Body of pancreas (tissue), 4 donors: ENCODE data around the gene CUEDC1.

ENCODE experiments used
- POLR2A ChIP-seq, 3 donors: fragments of 450-650 bp; IDR thresholded peaks; one replicate each; pipeline ENCODE4 v1.6.1; 2016; ENCODE audit warnings: antibody characterized with exemption in 3 of 3, mild to moderate bottlenecking in 2 of 3
- TF ChIP-seq, protein P1 (sequence below), 7 experiments: fragments of 450-650 bp in 4 of 7; fragments of 200-600 bp in 3 of 7; sonication (generic) in 3 of 7; IDR thresholded peaks; one replicate each; pipeline ENCODE4 v1.5.1; 2016 to 2019; ENCODE audit warnings: antibody characterized with exemption in 7 of 7

DNA sequence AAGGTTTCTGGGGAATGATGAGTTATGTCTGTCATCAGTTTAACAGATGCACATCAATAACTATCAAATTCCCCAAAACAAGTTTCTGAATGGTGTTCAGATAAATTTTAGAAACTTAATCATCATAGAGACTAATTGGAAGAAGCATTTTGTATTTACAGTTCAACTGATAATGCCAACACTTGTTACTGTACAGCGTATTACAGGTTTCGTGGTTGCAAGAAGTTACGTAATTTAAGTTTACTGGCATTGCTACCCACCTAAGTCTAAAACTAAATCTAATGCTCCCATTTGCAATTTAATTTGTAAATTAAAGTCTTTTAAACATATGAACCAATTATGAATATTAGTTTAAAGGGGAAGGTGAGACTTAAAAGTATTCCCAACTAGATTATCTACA is 48.8 kb upstream of the CUEDC1 start:
- TF ChIP-seq, protein P1, sequence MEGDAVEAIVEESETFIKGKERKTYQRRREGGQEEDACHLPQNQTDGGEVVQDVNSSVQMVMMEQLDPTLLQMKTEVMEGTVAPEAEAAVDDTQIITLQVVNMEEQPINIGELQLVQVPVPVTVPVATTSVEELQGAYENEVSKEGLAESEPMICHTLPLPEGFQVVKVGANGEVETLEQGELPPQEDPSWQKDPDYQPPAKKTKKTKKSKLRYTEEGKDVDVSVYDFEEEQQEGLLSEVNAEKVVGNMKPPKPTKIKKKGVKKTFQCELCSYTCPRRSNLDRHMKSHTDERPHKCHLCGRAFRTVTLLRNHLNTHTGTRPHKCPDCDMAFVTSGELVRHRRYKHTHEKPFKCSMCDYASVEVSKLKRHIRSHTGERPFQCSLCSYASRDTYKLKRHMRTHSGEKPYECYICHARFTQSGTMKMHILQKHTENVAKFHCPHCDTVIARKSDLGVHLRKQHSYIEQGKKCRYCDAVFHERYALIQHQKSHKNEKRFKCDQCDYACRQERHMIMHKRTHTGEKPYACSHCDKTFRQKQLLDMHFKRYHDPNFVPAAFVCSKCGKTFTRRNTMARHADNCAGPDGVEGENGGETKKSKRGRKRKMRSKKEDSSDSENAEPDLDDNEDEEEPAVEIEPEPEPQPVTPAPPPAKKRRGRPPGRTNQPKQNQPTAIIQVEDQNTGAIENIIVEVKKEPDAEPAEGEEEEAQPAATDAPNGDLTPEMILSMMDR (IDR thresholded peaks at IDR 0.05) = no peak
- no peak for TF ChIP-seq POLR2A (IDR thresholded peaks at IDR 0.05)
